Stimulated activated effector memory CD8-positive, alpha-beta T cell treated with anti-CD3 and anti-CD28 coated beads, Interleukin-12 subunit alpha, Interleukin-12 subunit beta, amount 100 ng/mL, for 72 hours (primary cell): ENCODE measurements around the gene IL27RA.

Source experiments
- ATAC-seq: fragments of 150-1000 bp; cut with Tn5 transposase; 2 replicates; pipeline ENCODE4 v1.10.0; 2021
- DNase-seq, 2 donors: peaks; one replicate each; pipeline ENCODE4 v3.0.0; 2021 to 2022; ENCODE audit warnings: low spot score in 2 of 2
- H3K27ac Mint-ChIP-seq: one replicate; pipeline ENCODE4 v1.8.0; 2022; ENCODE audit warnings: mild to moderate bottlenecking, mixed read lengths
- H3K36me3 Mint-ChIP-seq: one replicate; pipeline ENCODE4 v1.8.0; 2022; ENCODE audit warnings: mild to moderate bottlenecking, mixed read lengths
- H3K4me1 Mint-ChIP-seq: one replicate; pipeline ENCODE4 v1.8.0; 2022; ENCODE audit warnings: mixed read lengths
- H3K4me3 Mint-ChIP-seq: one replicate; pipeline ENCODE4 v1.8.0; 2022; ENCODE audit warnings: mild to moderate bottlenecking, mixed read lengths
- H3K9me3 Mint-ChIP-seq: one replicate; pipeline ENCODE4 v1.8.0; 2022; ENCODE audit warnings: mixed read lengths

Gene IL27RA

DNA sequence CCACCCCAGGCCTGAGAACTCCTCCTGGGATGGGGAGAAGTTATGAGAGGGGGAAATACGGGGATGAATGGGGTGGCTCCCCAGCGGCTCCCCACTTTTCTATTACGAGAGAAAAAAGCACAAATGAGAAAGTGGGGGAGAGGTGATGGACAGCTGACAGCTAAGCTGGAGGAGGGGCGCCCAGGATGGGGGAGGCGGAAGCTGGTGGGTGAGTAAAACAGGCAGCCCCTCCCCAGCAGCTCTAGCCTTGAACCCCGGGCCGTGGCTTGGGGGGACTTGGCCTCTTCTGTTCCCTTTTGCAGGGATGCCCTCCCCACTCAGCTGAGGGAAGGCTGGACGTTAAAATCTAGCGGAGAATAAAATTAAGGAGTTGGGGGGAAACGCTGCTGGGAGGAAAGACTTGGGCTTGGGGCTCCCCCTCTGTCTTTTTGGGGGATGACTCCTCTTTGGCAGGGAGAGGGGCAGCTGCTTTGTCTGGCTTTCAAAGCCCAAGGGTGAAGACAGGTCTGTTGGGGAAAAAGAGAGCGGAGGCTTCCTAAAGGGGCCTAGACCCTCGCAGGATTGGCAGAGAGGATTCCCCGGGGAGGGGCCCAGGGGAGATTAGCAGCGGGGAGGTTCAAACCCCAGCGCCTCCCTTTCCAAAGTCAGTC is 60.4 kb downstream of the IL27RA start:
- Mint-ChIP-seq H3K4me3 (peak overlapping the region; percentile 94), H3K36me3 (peaks cover 43% of the 10 kb centered on the region), H3K4me1 (peaks cover 25% of the 10 kb centered on the region), H3K9me3 (peaks cover 3% of the 10 kb centered on the region), H3K27ac (peak overlapping the region; percentile 96)
- ATAC-seq (peak; percentile 1), DNase-seq (no peak)

DNA sequence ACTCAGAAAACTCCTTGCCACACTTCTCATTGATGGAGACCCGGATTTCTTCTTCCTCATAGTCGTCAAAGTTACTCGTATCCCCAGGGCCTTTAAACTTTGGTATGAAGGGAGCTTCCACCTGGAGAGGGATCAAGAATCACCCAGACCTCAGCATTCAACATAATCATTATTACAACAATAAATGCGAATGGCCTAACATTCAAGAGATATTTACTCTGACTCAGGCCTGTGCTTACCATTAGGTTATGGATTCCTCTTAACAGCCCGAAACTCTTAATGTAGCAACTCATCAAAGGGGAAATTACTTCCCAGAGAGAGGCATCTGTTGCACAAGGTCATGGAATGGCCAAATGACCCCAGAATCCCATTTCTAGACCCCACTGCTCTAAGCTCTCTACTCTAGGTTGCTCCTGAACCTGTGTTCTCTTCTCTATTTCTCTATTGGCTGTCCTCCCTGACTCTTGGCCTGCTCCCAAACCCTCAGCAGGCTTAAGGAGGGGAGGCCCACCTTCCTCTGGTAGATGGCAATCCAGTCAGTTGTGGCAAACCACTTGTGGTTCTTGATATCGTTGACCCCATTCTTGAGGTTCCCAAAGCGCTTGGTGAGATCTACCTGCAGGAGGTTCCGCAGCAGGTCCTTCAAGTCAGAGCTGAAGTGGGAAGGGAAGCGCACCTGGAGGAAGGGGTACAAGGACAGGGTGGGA is 61.7 kb downstream of the IL27RA start:
- ATAC-seq (no peak), DNase-seq (no peak)
- Mint-ChIP-seq H3K4me1 (peaks cover 25% of the 10 kb centered on the region), H3K36me3 (peaks cover 44% of the 10 kb centered on the region), H3K9me3 (peaks cover 3% of the 10 kb centered on the region), H3K27ac (no peak overlapping the region), H3K4me3 (no peak overlapping the region)

DNA sequence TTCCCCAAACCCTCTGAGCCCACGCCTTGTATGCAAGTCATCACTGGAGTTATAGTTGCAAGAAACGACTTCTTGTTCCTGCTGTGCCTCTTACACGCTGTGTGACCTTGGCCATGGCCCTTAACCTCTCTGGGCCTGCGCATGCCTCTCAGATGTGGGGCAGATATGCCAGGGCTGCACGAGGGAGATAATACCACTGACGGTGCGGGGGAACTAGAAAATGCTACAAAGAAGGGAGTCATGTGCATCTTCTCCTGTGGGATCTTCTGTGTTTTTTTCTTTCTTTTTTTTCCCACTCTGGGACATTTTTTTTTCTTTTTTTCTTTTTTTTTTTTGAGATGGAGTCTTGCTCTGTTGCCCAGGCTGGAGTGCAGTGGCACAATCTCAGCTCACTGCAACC is 63.3 kb downstream of the IL27RA start:
- no peak overlapping the region for H3K4me3 Mint-ChIP-seq
- H3K4me1 Mint-ChIP-seq = peaks cover 19% of the 10 kb centered on the region
- no peak overlapping the region for H3K27ac Mint-ChIP-seq

DNA sequence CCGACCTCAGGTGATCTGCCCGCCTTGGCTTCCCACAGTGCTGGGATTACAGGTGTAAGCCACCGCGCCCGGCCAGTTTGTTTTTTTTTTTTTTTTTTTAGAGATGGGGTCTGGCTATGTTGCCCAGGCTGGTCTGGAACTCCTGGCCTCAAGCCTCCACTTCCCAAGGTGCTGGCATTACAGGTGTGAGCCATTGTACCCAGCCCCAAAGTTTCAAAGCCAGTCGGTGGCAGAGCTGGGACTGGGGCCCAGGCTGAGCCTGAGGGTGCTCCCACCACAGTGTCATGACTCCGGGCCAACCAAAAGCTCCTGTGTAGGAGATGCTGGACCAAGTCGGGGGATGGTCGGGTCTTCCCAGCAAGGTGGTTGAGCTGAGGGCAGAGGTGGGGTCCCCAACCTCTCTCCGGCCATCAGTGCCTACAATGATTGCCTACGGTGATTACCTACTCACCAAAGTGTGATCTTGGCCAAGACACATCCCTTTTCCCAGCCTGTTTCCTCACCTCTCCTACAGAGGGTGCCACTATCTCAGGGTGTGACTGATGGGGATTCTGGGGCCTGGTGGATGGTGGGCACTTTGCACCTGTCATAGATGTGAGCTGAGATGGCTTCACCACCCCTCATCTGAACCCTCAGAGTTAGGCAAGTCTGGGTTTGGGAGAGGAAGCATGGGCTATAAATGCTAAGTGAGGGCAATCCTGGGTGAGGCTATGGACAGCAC is 64.9 kb downstream of the IL27RA start:
- H3K27ac Mint-ChIP-seq = peak overlapping the region; percentile 32
- H3K36me3 Mint-ChIP-seq = peaks cover 48% of the 10 kb centered on the region
- no peak overlapping the region for H3K4me3 Mint-ChIP-seq
- ATAC-seq (no peak), DNase-seq (no peak)
- H3K9me3 Mint-ChIP-seq = peaks cover 3% of the 10 kb centered on the region
- peaks cover 16% of the 10 kb centered on the region for H3K4me1 Mint-ChIP-seq

More for the DNA sequence above, 63.3 kb downstream of the IL27RA start:
- ATAC-seq (no peak), DNase-seq (no peak)
- H3K9me3 Mint-ChIP-seq = peaks cover 3% of the 10 kb centered on the region
- peaks cover 44% of the 10 kb centered on the region for H3K36me3 Mint-ChIP-seq

DNA sequence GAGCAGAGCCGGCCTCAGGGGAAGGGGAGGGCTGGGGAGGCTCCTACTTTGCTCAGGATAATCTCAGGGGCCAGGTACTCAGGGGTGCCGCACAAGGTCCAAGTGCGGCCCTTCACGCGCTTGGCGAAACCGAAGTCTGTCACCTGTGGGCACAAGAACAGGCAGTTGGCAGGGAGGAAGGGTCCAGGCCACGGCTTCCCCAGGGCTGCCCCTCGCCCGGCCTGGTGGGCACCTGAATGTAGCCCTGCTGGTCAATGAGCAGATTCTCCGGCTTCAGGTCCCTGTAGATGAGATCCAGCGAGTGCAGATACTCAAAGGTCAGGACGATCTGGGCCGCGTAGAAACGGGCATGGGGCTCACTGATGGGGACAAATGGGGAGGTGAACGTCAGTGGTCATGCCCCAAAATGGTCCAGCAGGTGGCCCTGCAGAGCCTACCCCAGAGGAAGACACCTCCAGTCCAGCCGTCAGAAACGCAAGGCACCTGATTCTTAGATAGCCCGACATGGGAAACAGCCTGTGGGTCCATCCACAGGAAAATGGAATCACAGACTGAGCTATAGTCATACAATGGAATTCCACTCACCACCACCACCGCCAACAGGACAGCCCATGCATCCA is 66.1 kb downstream of the IL27RA start:
- peaks cover 3% of the 10 kb centered on the region for H3K9me3 Mint-ChIP-seq
- no peak for ATAC-seq

DNA sequence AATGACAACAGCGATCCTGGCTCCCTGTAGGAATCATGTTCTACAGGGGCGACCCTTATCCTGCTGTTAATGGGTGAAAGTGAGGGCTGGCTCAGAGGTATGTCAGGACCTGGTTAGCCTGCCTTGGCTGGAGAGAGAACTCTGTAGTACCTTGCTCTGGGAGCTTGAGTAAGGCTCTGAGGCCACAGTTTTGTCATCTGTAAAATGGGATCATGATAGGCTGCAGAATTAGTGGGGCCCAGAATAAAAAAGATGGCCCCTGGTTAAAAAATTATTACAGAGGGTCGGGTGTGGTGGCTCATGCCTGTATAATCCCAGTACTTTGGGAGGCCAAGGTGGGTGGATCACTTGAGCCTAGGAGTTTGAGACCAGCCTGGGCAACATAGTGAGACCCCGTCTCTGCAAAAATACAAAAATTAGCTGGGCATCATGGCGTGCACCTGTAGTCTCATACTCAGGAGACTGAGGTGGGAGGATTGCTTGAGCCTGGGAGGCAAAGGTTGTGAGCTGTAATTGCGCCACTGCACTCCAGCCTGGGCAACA is 69.5 kb downstream of the IL27RA start:
- H3K27ac Mint-ChIP-seq = no peak overlapping the region
- H3K9me3 Mint-ChIP-seq = no peaks in the 10 kb centered on the region
- peaks cover 76% of the 10 kb centered on the region for H3K36me3 Mint-ChIP-seq
- H3K4me1 Mint-ChIP-seq = no peaks in the 10 kb centered on the region
- no peak overlapping the region for H3K4me3 Mint-ChIP-seq
- ATAC-seq = no peak
- no peak for DNase-seq

More for the DNA sequence above, 66.1 kb downstream of the IL27RA start:
- H3K27ac Mint-ChIP-seq = no peak overlapping the region
- DNase-seq = no peak
- H3K4me1 Mint-ChIP-seq = peaks cover 7% of the 10 kb centered on the region
- H3K4me3 Mint-ChIP-seq = no peak overlapping the region
- H3K36me3 Mint-ChIP-seq = peaks cover 42% of the 10 kb centered on the region

DNA sequence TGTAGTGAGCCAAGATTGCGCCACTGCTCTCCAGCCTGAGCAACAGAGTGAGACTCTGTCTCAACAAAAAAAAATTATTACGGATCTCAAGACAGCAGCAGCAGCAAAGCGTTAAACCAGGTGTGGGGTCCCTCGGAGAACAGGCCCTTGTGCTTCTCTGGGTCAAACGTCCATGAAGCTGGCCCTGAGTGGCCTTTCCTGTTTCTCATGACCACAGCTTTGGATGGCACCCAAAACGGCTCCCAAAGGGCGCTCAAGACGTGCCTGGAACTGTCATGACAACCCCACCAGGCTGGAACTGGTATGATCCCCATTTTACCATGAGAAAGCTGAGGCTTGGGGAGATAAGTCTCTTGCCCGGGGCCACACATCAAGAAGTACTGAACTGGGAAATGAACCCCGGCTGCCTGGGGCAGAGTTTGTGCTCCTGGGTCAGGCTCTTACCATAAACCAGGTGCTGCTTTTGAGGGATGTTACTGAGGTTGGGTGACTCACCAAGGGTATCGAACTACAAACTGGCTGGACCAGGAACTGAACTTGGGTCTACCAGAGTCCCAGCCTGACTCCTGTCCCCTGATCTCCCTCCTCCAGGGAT is 70.6 kb downstream of the IL27RA start:
- peaks cover 74% of the 10 kb centered on the region for H3K36me3 Mint-ChIP-seq
- no peak overlapping the region for H3K4me3 Mint-ChIP-seq

DNA sequence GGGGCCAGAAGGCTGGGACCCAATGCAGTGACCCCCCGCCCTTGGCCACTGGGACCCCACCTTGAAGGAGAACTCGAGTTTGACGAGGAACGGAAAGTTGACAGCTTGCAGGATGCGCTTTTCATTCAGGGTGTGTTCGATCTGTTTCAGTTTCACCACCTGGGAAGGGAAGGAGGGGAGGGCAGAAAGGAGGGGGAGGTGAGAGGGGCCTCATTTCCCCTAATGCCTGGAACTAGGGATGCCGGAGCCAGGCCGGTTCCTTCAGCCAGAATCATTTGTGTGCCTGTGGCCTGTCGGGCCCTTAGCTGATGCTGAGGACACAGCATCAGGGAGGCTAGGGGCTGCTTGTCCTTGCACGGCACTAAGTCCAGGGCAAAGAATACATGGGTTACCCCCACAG is 71.2 kb downstream of the IL27RA start:
- no peak for DNase-seq
- ATAC-seq = no peak
- peaks cover 69% of the 10 kb centered on the region for H3K36me3 Mint-ChIP-seq
- no peak overlapping the region for H3K4me3 Mint-ChIP-seq
- no peaks in the 10 kb centered on the region for H3K4me1 Mint-ChIP-seq
- H3K9me3 Mint-ChIP-seq = no peaks in the 10 kb centered on the region
- H3K27ac Mint-ChIP-seq = no peak overlapping the region

More for the DNA sequence above, 70.6 kb downstream of the IL27RA start:
- DNase-seq = no peak
- no peak for ATAC-seq
- Mint-ChIP-seq H3K9me3 (no peaks in the 10 kb centered on the region), H3K4me1 (no peaks in the 10 kb centered on the region), H3K27ac (no peak overlapping the region)
